ENCODE data around the gene TANC2.

The TANC2 gene

DNA sequence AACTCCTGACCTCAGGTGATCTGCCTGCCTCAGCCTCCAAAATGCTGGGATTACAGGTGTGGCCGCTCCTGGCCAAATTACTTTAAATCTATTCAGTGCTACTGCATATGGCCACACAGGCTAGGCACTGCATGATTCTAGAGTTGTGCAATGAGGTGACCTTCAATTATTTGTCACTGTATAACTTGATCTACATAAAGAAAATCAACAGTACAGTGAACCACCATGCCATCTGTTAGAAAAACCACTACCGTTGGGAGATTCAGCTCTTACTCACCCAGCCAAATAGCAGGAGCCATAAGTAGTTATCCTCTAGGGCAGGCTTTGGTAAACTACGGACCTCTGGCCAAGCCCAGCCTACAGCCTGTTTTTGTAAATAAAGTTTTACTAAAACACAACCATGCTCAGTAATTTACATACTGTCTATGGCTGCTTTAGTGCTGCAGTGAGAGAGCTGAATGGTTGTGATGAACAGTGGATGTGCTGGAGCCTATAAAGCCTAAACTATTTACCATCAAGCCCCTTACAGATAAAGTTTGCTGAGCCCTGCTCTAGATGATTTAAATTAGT lies 40.7 kb upstream of the TANC2 start:
- H3K4me3 ChIP-seq (ENCODE audit: low read depth, low read length) = no peak overlapping the region
- TF ChIP-seq, protein P1, sequence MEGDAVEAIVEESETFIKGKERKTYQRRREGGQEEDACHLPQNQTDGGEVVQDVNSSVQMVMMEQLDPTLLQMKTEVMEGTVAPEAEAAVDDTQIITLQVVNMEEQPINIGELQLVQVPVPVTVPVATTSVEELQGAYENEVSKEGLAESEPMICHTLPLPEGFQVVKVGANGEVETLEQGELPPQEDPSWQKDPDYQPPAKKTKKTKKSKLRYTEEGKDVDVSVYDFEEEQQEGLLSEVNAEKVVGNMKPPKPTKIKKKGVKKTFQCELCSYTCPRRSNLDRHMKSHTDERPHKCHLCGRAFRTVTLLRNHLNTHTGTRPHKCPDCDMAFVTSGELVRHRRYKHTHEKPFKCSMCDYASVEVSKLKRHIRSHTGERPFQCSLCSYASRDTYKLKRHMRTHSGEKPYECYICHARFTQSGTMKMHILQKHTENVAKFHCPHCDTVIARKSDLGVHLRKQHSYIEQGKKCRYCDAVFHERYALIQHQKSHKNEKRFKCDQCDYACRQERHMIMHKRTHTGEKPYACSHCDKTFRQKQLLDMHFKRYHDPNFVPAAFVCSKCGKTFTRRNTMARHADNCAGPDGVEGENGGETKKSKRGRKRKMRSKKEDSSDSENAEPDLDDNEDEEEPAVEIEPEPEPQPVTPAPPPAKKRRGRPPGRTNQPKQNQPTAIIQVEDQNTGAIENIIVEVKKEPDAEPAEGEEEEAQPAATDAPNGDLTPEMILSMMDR (IDR thresholded peaks at IDR 0.05; ENCODE audit: borderline replicate concordance, insufficient read depth, low read depth, low read length) = no peak

DNA sequence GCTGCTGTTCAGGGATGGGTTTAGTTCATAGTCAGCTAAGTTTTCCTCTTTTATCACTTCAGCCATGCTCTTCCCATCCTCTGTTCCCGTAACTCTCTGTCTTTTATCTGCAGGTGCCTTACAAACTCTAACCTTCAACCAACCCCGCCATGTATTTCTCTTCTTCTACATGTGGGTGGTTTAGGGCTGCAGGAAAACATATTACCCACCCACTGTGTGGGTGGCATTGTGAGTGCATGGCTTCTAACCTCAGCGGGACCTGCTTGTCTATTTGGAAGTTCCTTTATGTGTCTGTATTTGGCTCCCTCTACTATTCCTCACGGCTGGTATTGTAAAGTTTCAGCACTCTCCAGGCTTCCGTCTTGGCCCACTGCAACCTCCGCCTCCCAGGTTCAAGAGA lies 39.0 kb upstream of the TANC2 start:
- H3K4me3 ChIP-seq (ENCODE audit: low read depth, low read length) = no peak overlapping the region
- TF ChIP-seq, protein P1 (IDR thresholded peaks at IDR 0.05; ENCODE audit: borderline replicate concordance, insufficient read depth, low read depth, low read length) = no peak

DNA sequence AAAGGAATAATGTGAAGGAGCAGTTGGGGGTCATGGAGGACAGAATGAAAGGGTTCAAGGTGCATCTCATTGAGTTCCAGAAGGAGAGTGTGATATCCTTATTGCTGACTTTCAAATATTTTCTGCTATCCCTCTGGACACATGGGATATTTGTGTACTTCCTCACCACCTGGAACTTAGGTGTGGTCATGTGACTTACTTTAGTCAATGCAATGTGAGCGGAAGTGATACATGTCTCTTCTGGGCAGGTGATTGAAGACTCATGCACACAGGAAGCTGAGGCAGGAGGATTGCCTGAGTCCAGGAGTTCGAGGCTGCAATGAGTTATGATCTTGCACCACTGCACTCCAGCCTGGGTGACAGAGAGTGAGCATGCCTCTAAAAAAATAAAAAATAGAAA lies 36.7 kb upstream of the TANC2 start:
- H3K4me3 ChIP-seq (ENCODE audit: low read depth, low read length) = no peak overlapping the region
- TF ChIP-seq, protein P1 (IDR thresholded peaks at IDR 0.05; ENCODE audit: borderline replicate concordance, insufficient read depth, low read depth, low read length) = no peak

DNA sequence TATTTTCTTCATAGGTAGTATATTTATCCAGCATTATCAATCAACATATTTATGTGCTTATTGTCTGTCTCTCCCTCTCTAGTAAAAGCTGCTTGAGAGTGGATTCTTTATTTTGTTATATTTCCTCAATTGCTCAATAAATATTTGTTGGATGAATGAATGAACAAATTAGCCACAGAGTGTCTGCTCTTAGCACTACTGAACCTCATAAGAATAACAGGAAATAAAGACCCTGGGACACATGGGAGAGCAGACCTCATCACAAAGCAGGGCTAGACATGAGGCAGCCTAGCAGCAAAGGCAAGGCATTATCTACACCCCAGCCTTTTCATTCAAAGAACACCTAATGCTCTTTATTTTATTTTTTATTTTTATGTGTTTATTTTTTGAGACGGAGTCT lies 34.9 kb upstream of the TANC2 start:
- H3K4me3 ChIP-seq (ENCODE audit: low read depth, low read length) = no peak overlapping the region
- TF ChIP-seq, protein P1 (IDR thresholded peaks at IDR 0.05; ENCODE audit: borderline replicate concordance, insufficient read depth, low read depth, low read length) = no peak

DNA sequence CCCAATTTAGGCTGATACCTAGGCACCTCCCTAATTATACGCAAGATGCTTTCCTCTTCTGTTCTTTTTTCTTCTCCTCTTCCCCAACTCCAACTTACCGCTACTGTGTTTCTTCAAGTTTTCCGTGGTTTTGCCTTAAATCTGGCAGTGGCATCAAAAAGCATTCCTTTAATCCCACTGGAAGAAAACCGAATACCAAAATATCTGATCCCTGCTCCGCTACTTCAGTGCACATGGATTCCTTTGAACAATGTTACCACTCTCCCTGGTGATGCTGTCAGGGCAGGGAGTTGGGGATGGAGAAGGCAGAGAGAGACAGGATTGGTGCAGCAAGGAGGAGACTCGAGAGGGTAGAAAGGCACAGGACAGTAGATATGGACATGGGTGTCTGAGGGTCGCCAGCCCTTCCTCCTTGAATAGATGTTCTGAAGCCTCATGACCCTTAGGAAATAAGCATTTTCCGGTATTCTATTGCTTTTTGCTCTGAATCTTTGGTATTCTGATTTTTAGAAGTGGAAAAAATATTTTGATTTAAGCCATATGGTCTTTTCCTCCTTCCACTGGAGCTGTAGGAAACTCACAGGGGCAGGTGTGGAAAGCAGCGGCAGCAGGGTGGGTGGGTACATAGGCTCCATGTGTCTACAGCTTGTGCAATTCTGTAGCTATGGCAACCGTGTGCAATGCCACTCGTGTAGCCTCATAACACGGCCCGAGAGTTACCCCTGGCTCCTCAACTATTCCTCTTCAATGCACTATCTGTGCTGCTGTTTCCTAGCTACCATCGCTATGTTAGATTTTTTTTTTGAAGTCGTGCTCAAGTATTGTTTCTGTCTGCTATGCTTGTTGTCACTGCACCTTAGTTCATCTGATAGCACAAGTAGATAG lies 32.3 kb upstream of the TANC2 start:
- TF ChIP-seq, protein P1 (IDR thresholded peaks at IDR 0.05; ENCODE audit: borderline replicate concordance, insufficient read depth, low read depth, low read length) = no peak
- no peak overlapping the region for H3K4me3 ChIP-seq (ENCODE audit: low read depth, low read length)

DNA sequence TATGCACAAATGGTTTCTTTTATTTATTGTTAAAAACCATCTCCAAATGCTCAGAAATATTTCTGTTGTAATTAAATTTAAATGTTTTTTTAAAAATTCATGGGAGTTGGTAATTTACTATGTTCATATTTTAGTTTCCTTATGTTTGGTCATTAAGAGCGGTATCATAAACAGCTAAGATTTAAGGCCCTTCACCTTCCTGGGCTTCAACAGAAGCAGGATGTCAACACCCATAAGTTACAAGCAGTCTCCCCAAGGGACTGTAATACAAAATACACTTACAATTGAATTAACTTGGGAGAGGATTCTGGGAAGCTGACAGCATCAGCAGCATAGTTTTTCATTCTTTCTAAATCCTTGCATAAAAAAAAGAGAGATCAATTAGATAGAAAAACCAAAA lies 30.9 kb upstream of the TANC2 start:
- H3K4me3 ChIP-seq (ENCODE audit: low read depth, low read length) = no peak overlapping the region
- TF ChIP-seq, protein P1 (IDR thresholded peaks at IDR 0.05; ENCODE audit: borderline replicate concordance, insufficient read depth, low read depth, low read length) = no peak

DNA sequence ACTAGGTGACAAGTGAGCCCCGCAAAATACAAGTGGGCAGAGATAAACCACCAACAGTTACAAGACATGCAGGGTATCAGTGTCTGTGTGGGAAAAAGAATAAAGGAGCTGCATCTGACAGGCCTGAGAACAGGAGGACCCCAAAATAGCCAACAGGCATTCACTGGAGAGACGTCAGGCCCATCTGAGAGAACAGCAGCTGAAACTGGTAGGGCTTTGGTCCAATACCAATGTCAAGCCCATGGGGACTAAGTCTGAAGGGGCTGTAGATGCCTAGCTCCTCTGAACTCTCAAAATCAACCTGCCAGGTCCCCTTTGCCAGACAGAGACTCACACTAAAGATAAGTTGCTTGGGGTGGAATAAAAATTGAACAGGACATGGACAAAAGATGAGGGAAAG lies 30.5 kb upstream of the TANC2 start:
- TF ChIP-seq, protein P1 (IDR thresholded peaks at IDR 0.05; ENCODE audit: borderline replicate concordance, insufficient read depth, low read depth, low read length) = no peak
- no peak overlapping the region for H3K4me3 ChIP-seq (ENCODE audit: low read depth, low read length)
